Measurements from ENCODE around the gene ISG20.

GRCh38 chr15:88630141-88630721 is 8.6 kb upstream of the ISG20 start:
- TF ChIP-seq CTCF (IDR thresholded peaks at IDR 0.05), result no peak
- no peak for TF ChIP-seq EP300 (IDR thresholded peaks at IDR 0.05)
- peak; percentile 53 to 68 for TF ChIP-seq POLR2AphosphoS5 (IDR thresholded peaks at IDR 0.05)
